Adrenal gland (tissue), 5 donors: ENCODE measurements around the gene FAM78B.

Experiments
- CTCF ChIP-seq, 6 experiments: fragments of 450-650 bp in 4 of 6; fragments of 200-600 bp in 2 of 6; sonication (generic) in 1 of 6; IDR thresholded peaks; 1 replicate in 5 of 6; 2 replicates in 1 of 6; pipeline versions ENCODE4 v1.5.1 to v1.8.0; 2016 to 2021; ENCODE audit warnings: antibody characterized with exemption in 6 of 6, mild to moderate bottlenecking in 2 of 6, moderate library complexity in 1 of 6
- POLR2A ChIP-seq, 2 donors: fragments of 450-650 bp; IDR thresholded peaks; one replicate each; pipeline ENCODE4 v1.6.1; 2017; ENCODE audit warnings: antibody characterized with exemption in 2 of 2, mild to moderate bottlenecking in 2 of 2, moderate library complexity in 1 of 2
- donor health status: DM: no; HTN: no; CAD: no.

GRCh38 chr1:166139735-166140134, 27.1 kb downstream of the FAM78B start:
- TF ChIP-seq CTCF (IDR thresholded peaks at IDR 0.05): no peak
- TF ChIP-seq POLR2A (IDR thresholded peaks at IDR 0.05): no peak
